SK-N-MC (cell line): ENCODE data around the gene TMEM191B.
"Not testable (repeated sequence)": the region's sequence is repeated elsewhere in the genome, so short reads cannot be mapped to it uniquely, and the experiment has no call there.

ENCODE experiments used
- DNase-seq: peaks from one replicate; pipeline ENCODE4 v3.0.0-alpha.2; 2011; ENCODE audit warnings: low read depth, low spot score
- H3K27ac ChIP-seq: fragments of 200-600 bp; sonication (generic); 2 replicates; pipeline ENCODE4 v1.5.1; 2016; ENCODE audit warnings: mixed run types
- H3K36me3 ChIP-seq: fragments of 200-600 bp; sonication (generic); 2 replicates; pipeline ENCODE4 v1.6.1; 2017; ENCODE audit warnings: antibody characterized with exemption, low read length, mixed read lengths; ENCODE audit not compliant: insufficient read depth
- H3K4me3 ChIP-seq: fragments of 200-600 bp; sonication (generic); 2 replicates; pipeline ENCODE4 v1.5.1; 2016
- H3K9ac ChIP-seq: fragments of 200-600 bp; sonication (generic); 2 replicates; pipeline ENCODE4 v1.8.0; 2017; ENCODE audit warnings: mixed run types, mixed read lengths; ENCODE audit not compliant: insufficient read length
- H3K9me3 ChIP-seq: fragments of 200-600 bp; sonication (generic); 2 replicates; pipeline ENCODE4 v1.6.1; 2017; ENCODE audit warnings: low read depth, mild to moderate bottlenecking, antibody characterized with exemption, low read length, moderate library complexity, mixed read lengths

TMEM191B gene

GRCh38 chr22:18527752-18528596 lies at the start of gene TMEM191B:
Gene TMEM191B, plus strand, starts transcription at chr22:18527802. Its CDS starts 179 bp downstream, at chr22:18527981.
- H3K27ac ChIP-seq, DNase-seq, H3K9me3 ChIP-seq, H3K9ac ChIP-seq, H3K36me3 ChIP-seq: not testable (repeated sequence)
- peak within 1 kb of the TSS; percentile 47; the same call in 1 of the 2 replicates for H3K4me3 ChIP-seq

GRCh38 chr22:18496227-18496626 lies 31.4 kb upstream of the TMEM191B start:
- H3K9ac ChIP-seq, DNase-seq, H3K36me3 ChIP-seq, H3K4me3 ChIP-seq, H3K27ac ChIP-seq, H3K9me3 ChIP-seq: not testable (repeated sequence)

GRCh38 chr22:18511327-18511726 lies 16.3 kb upstream of the TMEM191B start:
- not testable (repeated sequence) for H3K4me3 ChIP-seq, H3K9me3 ChIP-seq, DNase-seq, H3K36me3 ChIP-seq, H3K9ac ChIP-seq, H3K27ac ChIP-seq

- not testable (repeated sequence) for H3K9ac ChIP-seq, H3K9me3 ChIP-seq, DNase-seq, H3K27ac ChIP-seq, H3K36me3 ChIP-seq, H3K4me3 ChIP-seq
These were observed 15.2 kb upstream of the TMEM191B start for GRCh38 chr22:18512378-18512777.

GRCh38 chr22:18513454-18513853 lies 14.1 kb upstream of the TMEM191B start:
- DNase-seq, H3K36me3 ChIP-seq: not testable (repeated sequence)

GRCh38 chr22:18518061-18518460 lies 9.5 kb upstream of the TMEM191B start, which contains the start of gene GGTLC3:
Gene GGTLC3, minus strand, starts transcription at chr22:18518161. Its CDS starts 264 bp downstream, at chr22:18517897.
- H3K9ac ChIP-seq, H3K4me3 ChIP-seq, H3K36me3 ChIP-seq, H3K27ac ChIP-seq, DNase-seq, H3K9me3 ChIP-seq: not testable (repeated sequence)

More at GRCh38 chr22:18513454-18513853, 14.1 kb upstream of the TMEM191B start:
- H3K9me3 ChIP-seq, H3K9ac ChIP-seq, H3K4me3 ChIP-seq, H3K27ac ChIP-seq: not testable (repeated sequence)

GRCh38 chr22:18522762-18523161 lies 4.8 kb upstream of the TMEM191B start:
- not testable (repeated sequence) for H3K9ac ChIP-seq, H3K9me3 ChIP-seq, DNase-seq, H3K27ac ChIP-seq, H3K4me3 ChIP-seq, H3K36me3 ChIP-seq

GRCh38 chr22:18523328-18523727 lies 4.3 kb upstream of the TMEM191B start:
- H3K36me3 ChIP-seq, H3K27ac ChIP-seq, H3K4me3 ChIP-seq, H3K9me3 ChIP-seq, DNase-seq, H3K9ac ChIP-seq: not testable (repeated sequence)

- not testable (repeated sequence) for H3K9me3 ChIP-seq, H3K36me3 ChIP-seq, H3K9ac ChIP-seq, H3K27ac ChIP-seq
- peak; percentile 2 for DNase-seq
- H3K4me3 ChIP-seq, result peak overlapping the region; percentile 47; the same call in 1 of the 2 replicates
These were observed 1.2 kb downstream of the TMEM191B start for GRCh38 chr22:18528597-18529415.

GRCh38 chr22:18529416-18530145 lies 2.0 kb downstream of the TMEM191B start:
- H3K36me3 ChIP-seq, H3K9me3 ChIP-seq, H3K27ac ChIP-seq, H3K9ac ChIP-seq, DNase-seq, H3K4me3 ChIP-seq: not testable (repeated sequence)

GRCh38 chr22:18533633-18534032 lies 6.0 kb downstream of the TMEM191B start:
- not testable (repeated sequence) for H3K4me3 ChIP-seq, H3K36me3 ChIP-seq, DNase-seq, H3K9ac ChIP-seq, H3K27ac ChIP-seq, H3K9me3 ChIP-seq

GRCh38 chr22:18534315-18534714 lies 6.7 kb downstream of the TMEM191B start:
- not testable (repeated sequence) for H3K4me3 ChIP-seq, H3K9me3 ChIP-seq, DNase-seq, H3K9ac ChIP-seq, H3K36me3 ChIP-seq, H3K27ac ChIP-seq

- H3K4me3 ChIP-seq, DNase-seq, H3K9ac ChIP-seq, H3K27ac ChIP-seq, H3K36me3 ChIP-seq, H3K9me3 ChIP-seq: not testable (repeated sequence)
These were observed 12.4 kb downstream of the TMEM191B start for GRCh38 chr22:18539994-18540393.

- H3K9me3 ChIP-seq, H3K27ac ChIP-seq, H3K4me3 ChIP-seq, DNase-seq, H3K9ac ChIP-seq, H3K36me3 ChIP-seq: not testable (repeated sequence)
These were observed 15.8 kb downstream of the TMEM191B start for GRCh38 chr22:18543400-18543799.
